Stomach (tissue), 9 donors: ENCODE data around the gene NAXD. TPM values are rescaled to one million over a fixed set of nuclear protein-coding genes. Genes with fewer than 3 reads are reported as not detected.
A peak's percentile ranks its signal among the peaks of the same experiment; 100 is the strongest.

Experiments used
- DNase-seq, 2 donors: peaks; one replicate each; pipeline versions ENCODE4 v3.0.0 to v3.0.0-alpha.2; 2013 to 2019
- H3K27ac ChIP-seq, 5 donors: fragments of 200-600 bp in 4 of 5; sonication (generic) in 4 of 5; one replicate each; pipeline ENCODE4 v1.5.1; 2013 to 2019; ENCODE audit warnings: mild to moderate bottlenecking in 1 of 5, moderate library complexity in 1 of 5
- H3K27me3 ChIP-seq, 3 donors: fragments of 200-600 bp; sonication (generic); one replicate each; pipeline ENCODE4 v1.5.1; 2017 to 2019; ENCODE audit warnings: mixed run types in 1 of 3
- H3K36me3 ChIP-seq, 4 donors: fragments of 200-600 bp; sonication (generic); 1 replicate in 3 of 4; 2 replicates in 1 of 4; pipeline ENCODE4 v1.5.1; 2016 to 2019
- H3K4me1 ChIP-seq, 4 donors: fragments of 200-600 bp; sonication (generic); one replicate each; pipeline ENCODE4 v1.5.1; 2016 to 2019
- H3K4me3 ChIP-seq, 4 donors: fragments of 200-600 bp; sonication (generic) in 3 of 4; one replicate each; pipeline ENCODE4 v1.5.1; 2016 to 2019; ENCODE audit warnings: mild to moderate bottlenecking in 1 of 4
- H3K9me3 ChIP-seq, 4 donors: fragments of 200-600 bp; sonication (generic); one replicate each; pipeline ENCODE4 v1.5.1; 2016 to 2019
- CTCF ChIP-seq, 7 experiments: fragments of 450-650 bp in 4 of 7; fragments of 200-600 bp in 3 of 7; sonication (generic) in 3 of 7; IDR thresholded peaks; one replicate each; pipeline ENCODE4 v1.5.1; 2016 to 2019; ENCODE audit warnings: antibody characterized with exemption in 7 of 7, control low read depth in 2 of 7, mild to moderate bottlenecking in 1 of 7
- EP300 ChIP-seq: sonication (generic); formaldehyde crosslinking; IDR thresholded peaks from one replicate; pipeline ENCODE4 v1.6.1; 2017; ENCODE audit warnings: antibody characterized with exemption
- POLR2A ChIP-seq, 4 donors: fragments of 450-650 bp; IDR thresholded peaks; one replicate each; pipeline ENCODE4 v1.6.1; 2016; ENCODE audit warnings: antibody characterized with exemption in 4 of 4, control low read depth in 2 of 4, mild to moderate bottlenecking in 1 of 4, moderate library complexity in 1 of 4
- POLR2AphosphoS5 ChIP-seq, 3 donors: sonication (generic); formaldehyde crosslinking; IDR thresholded peaks; one replicate each; pipeline ENCODE4 v1.6.1; 2016; ENCODE audit warnings: antibody characterized with exemption in 3 of 3
- WGBS, 5 donors: extraction: QIAGEN DNeasy Blood & Tissue Kit in 3 of 5; methylation state at CpG; one replicate each; pipeline versions ENCODE4 v1.1.5 to v1.1.7; 2013 to 2018; 5-methylcytosine and 5-hydroxymethylcytosine counted together
- intact Hi-C: fragments of 100-400 bp; cut with DNase I; formaldehyde crosslinking; loops from one replicate; pipeline ENCODE4 v1.15.1; 2023; ENCODE audit warnings: low total_unique reads
- polyA plus RNA-seq, 3 donors: library from polyadenylated mRNA; stranded (reverse); fragments of 200-250 nt; gene quantifications; one replicate each; pipeline ENCODE4 v1.2.3, GENCODE V29; 2013
- total RNA-seq, 5 donors: library from RNA; depleted of rRNA; stranded (reverse); fragments of >200 nt; gene quantifications; one replicate each; pipeline versions ENCODE4 v1.1.0 to v1.2.3, GENCODE V29; 2014 to 2016
- donor health status: healthy with polysubstance abuse.
- donor health status: Bipolar disorder and iron deficiency.
- donor health status: healthy.

Gene NAXD
- total and polyA plus RNA-seq, 8 donors, result 25.7 to 50.7 (median 39.9) TPM

- no peaks in the 10 kb centered on the region for H3K27me3 ChIP-seq
- intact Hi-C loops, result loop anchor here (10.0 kb wide), 1 partner anchor 59 kb away; the partner anchor contains the start of gene CARS2
- peak overlapping the region in 1 of 5 donors; percentile 49 for H3K27ac ChIP-seq
- no peak for TF ChIP-seq POLR2A (IDR thresholded peaks at IDR 0.05)
- TF ChIP-seq EP300, result no peak
- TF ChIP-seq POLR2AphosphoS5 (IDR thresholded peaks at IDR 0.05), result no peak
- no peak for TF ChIP-seq CTCF (IDR thresholded peaks at IDR 0.05)
- 77 to 87% (median 86%) methylated on average over 7 to 15 of the region's 15 CpGs for WGBS, 5 donors
- H3K9me3 ChIP-seq, result no peaks in the 10 kb centered on the region
- no peak overlapping the region for H3K4me3 ChIP-seq
- DNase-seq, result no peak
- H3K36me3 ChIP-seq, result peaks cover 22 to 84% (median 81%) of the 10 kb centered on the region in 4 donors
- H3K4me1 ChIP-seq, result peaks cover 10 to 21% (median 14%) of the 10 kb centered on the region in 4 donors
Observed at GRCh38 chr13:110645750-110646149, 30.4 kb downstream of the NAXD start.

GRCh38 chr13:110646442-110647364 lies 31.4 kb downstream of the NAXD start:
- H3K36me3 ChIP-seq, result peaks cover 20 to 84% (median 80%) of the 10 kb centered on the region in 4 donors
- intact Hi-C loops, result loop anchor here (10.0 kb wide), 1 partner anchor 58 kb away; the partner anchor contains the start of gene CARS2
- DNase-seq, result no peak

GRCh38 chr13:110647365-110647737 lies 32.0 kb downstream of the NAXD start:
- WGBS, 5 donors, result 71 to 92% (median 86%) methylated on average over 10 of the region's 10 CpGs
- no peak for DNase-seq
- Histone ChIP-seq H3K9me3 (no peaks in the 10 kb centered on the region), H3K4me1 (peaks cover 9 to 12% (median 10%) of the 10 kb centered on the region in 4 donors), H3K27me3 (no peaks in the 10 kb centered on the region), H3K36me3 (peaks cover 15 to 83% (median 78%) of the 10 kb centered on the region in 4 donors), H3K4me3 (no peak overlapping the region), H3K27ac (no peak overlapping the region)
- TF ChIP-seq POLR2AphosphoS5 (IDR thresholded peaks at IDR 0.05) (no peak), POLR2A (IDR thresholded peaks at IDR 0.05) (no peak)
- intact Hi-C loops, result loop anchor here (10.0 kb wide), 1 partner anchor 57 kb away; the partner anchor contains the start of gene CARS2

More at GRCh38 chr13:110646442-110647364, 31.4 kb downstream of the NAXD start:
- TF ChIP-seq CTCF (IDR thresholded peaks at IDR 0.05) (no peak), POLR2AphosphoS5 (IDR thresholded peaks at IDR 0.05) (no peak)
- 91 to 94% (median 93%) methylated on average over 24 to 29 of the region's 29 CpGs for WGBS, 5 donors
- no peaks in the 10 kb centered on the region for H3K27me3 ChIP-seq
- no peak overlapping the region for H3K4me3 ChIP-seq
- H3K9me3 ChIP-seq, result no peaks in the 10 kb centered on the region
- peaks cover 9 to 12% (median 10%) of the 10 kb centered on the region in 4 donors for H3K4me1 ChIP-seq
- peak overlapping the region in 1 of 5 donors; percentile 49 for H3K27ac ChIP-seq

DNA sequence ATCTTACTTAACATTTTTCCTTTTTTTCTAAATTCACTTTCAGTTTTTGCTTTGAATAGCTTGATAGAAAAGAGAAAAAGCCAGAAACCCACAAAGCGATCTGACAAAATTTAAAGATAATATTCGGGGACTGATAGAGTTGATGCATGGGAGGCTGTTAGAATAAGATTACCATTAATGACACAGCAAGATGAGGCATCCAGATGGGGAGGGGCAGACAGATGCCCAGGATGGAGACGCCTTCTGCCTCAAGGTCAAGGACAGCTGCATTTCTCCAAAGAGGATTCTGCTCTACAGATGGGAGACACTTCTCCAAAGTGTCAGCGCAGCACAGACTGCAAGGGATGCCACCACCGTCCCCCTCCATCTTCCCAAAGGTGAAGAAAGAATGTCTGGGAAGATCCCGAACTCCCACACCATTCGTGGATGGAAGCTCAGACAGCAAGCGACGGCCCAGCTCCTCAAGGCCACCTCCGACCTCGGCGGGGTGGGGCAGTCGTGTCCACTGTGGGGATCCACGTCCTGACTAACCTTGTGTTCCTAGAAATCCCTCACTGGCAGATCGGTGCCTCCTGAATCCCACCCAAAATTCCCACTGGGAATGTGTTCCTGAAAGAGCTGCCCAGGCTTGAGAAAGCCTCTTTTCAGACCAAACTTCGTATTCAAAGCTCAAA lies 32.9 kb downstream of the NAXD start:
- H3K27ac ChIP-seq, result no peak overlapping the region
- peaks cover 9 to 12% (median 10%) of the 10 kb centered on the region in 4 donors for H3K4me1 ChIP-seq
- WGBS, 5 donors, result 82 to 86% (median 85%) methylated on average over 10 to 16 of the region's 16 CpGs
- peaks cover 8 to 83% (median 79%) of the 10 kb centered on the region in 4 donors for H3K36me3 ChIP-seq
- intact Hi-C loops, result loop anchor here (10.0 kb wide), 1 partner anchor 57 kb away; the partner anchor contains the start of gene CARS2
- TF ChIP-seq EP300 (no peak), POLR2A (IDR thresholded peaks at IDR 0.05) (no peak), POLR2AphosphoS5 (IDR thresholded peaks at IDR 0.05) (no peak), CTCF (IDR thresholded peaks at IDR 0.05) (no peak)
- no peaks in the 10 kb centered on the region for H3K9me3 ChIP-seq
- H3K27me3 ChIP-seq, result no peaks in the 10 kb centered on the region
- peak in 1 of 2 donors; percentile 4 for DNase-seq
- H3K4me3 ChIP-seq, result no peak overlapping the region
